Spleen (tissue), 11 donors: ENCODE data around the gene SLC38A2. TPM values are rescaled to one million over a fixed set of nuclear protein-coding genes. Genes with fewer than 3 reads are reported as not detected.

Experiments
- DNase-seq: peaks from one replicate; pipeline ENCODE4 v3.0.0-alpha.2; 2020
- H3K27ac ChIP-seq, 8 donors: fragments of 200-600 bp; sonication (generic) in 7 of 8; 1 replicate in 4 of 8; 2 replicates in 4 of 8; pipeline versions ENCODE4 v1.5.0 to v1.8.0; 2016 to 2021; ENCODE audit warnings: inconsistent platforms in 4 of 8, mild to moderate bottlenecking in 4 of 8, moderate library complexity in 1 of 8
- H3K27me3 ChIP-seq, 7 donors: fragments of 200-600 bp; sonication (generic) in 6 of 7; replicated peaks in 1 of 7; 1 replicate in 4 of 7; 2 replicates in 3 of 7; pipeline versions ENCODE4 v1.5.0 to v1.8.0; 2016 to 2021; ENCODE audit warnings: inconsistent platforms in 3 of 7, mild to moderate bottlenecking in 1 of 7
- H3K36me3 ChIP-seq, 6 donors: fragments of 200-600 bp; sonication (generic) in 5 of 6; 1 replicate in 4 of 6; 2 replicates in 2 of 6; pipeline versions ENCODE4 v1.5.0 to v1.8.0; 2016 to 2021; ENCODE audit warnings: inconsistent platforms in 2 of 6
- H3K4me1 ChIP-seq, 6 donors: fragments of 200-600 bp; sonication (generic) in 5 of 6; 1 replicate in 3 of 6; 2 replicates in 3 of 6; pipeline versions ENCODE4 v1.5.0 to v1.8.0; 2016 to 2021; ENCODE audit warnings: inconsistent platforms in 3 of 6
- H3K4me3 ChIP-seq, 8 donors: fragments of 200-600 bp; sonication (generic) in 7 of 8; 1 replicate in 4 of 8; 2 replicates in 4 of 8; pipeline versions ENCODE4 v1.5.0 to v1.8.0; 2016 to 2021; ENCODE audit warnings: inconsistent platforms in 4 of 8, mild to moderate bottlenecking in 4 of 8, moderate library complexity in 2 of 8
- H3K9me3 ChIP-seq, 8 donors: fragments of 200-600 bp; sonication (generic) in 7 of 8; 1 replicate in 4 of 8; 2 replicates in 4 of 8; pipeline versions ENCODE4 v1.5.0 to v1.8.0; 2016 to 2021; ENCODE audit warnings: inconsistent platforms in 4 of 8
- CTCF ChIP-seq, 11 experiments: fragments of 200-600 bp in 7 of 11; fragments of 450-650 bp in 4 of 11; sonication (generic) in 4 of 11; IDR thresholded peaks in 8 of 11; conservative IDR thresholded peaks in 3 of 11; 1 replicate in 7 of 11; 2 replicates in 4 of 11; pipeline versions ENCODE4 v1.4.0 to v1.8.0; 2016 to 2021; ENCODE audit warnings: antibody characterized with exemption in 11 of 11, inconsistent platforms in 4 of 11, mild to moderate bottlenecking in 1 of 11
- POLR2A ChIP-seq, 3 donors: fragments of 450-650 bp; IDR thresholded peaks; one replicate each; pipeline ENCODE4 v1.5.1; 2017; ENCODE audit warnings: antibody characterized with exemption in 3 of 3, mild to moderate bottlenecking in 1 of 3
- POLR2AphosphoS5 ChIP-seq, 3 donors: sonication (generic); formaldehyde crosslinking; IDR thresholded peaks; one replicate each; pipeline ENCODE4 v1.5.1; 2017; ENCODE audit warnings: antibody characterized with exemption in 3 of 3
- WGBS, 5 donors: extraction: QIAGEN DNeasy Blood & Tissue Kit in 3 of 5; methylation state at CpG; one replicate each; pipeline versions ENCODE4 v1.1.5 to v1.1.7; 2013 to 2018; 5-methylcytosine and 5-hydroxymethylcytosine counted together
- intact Hi-C: fragments of 100-400 bp; cut with DNase I; formaldehyde crosslinking; loops from one replicate; pipeline ENCODE4 v1.15.0; 2023; ENCODE audit warnings: low total_unique reads
- polyA plus RNA-seq, 3 donors: library from polyadenylated mRNA; stranded (reverse); fragments of 200-250 nt; gene quantifications; one replicate each; pipeline ENCODE4 v1.2.1, GENCODE V29; 2013
- total RNA-seq, 7 donors: library from RNA; depleted of rRNA in 3 of 7; stranded (reverse); fragments of >200 nt in 3 of 7; fragmentation: NEBNext Ultra II Directional in 4 of 7; extraction: Animal tissue kit (Norgen Biotek cat#: 25700) in 4 of 7; gene quantifications; one replicate each; pipeline versions ENCODE4 v1.1.0 to v1.2.1, GENCODE V29; 2016 to 2021
- donor health status: healthy with polysubstance abuse.
- donor health status: DM: no; HTN: no; CAD: no; lungs with moderate emphysema.
- donor health status: DM: no; HTN: no; CAD: no.
- donor health status: Bipolar disorder and iron deficiency.
- donor health status: healthy.
- donor health status: DM: no; HTN: no; CAD: no.
- donor health status: DM: yes; HTN: yes; CAD: no.

SLC38A2 gene
- total and polyA plus RNA-seq, 10 donors: 40.7 to 297 (median 151) TPM

GRCh38 chr12:46387670-46388069, 15.1 kb upstream of the SLC38A2 start:
- WGBS, 5 donors: 47 to 66% (median 59%) methylated on average over 6 of the region's 6 CpGs

GRCh38 chr12:46386877-46387629, 14.5 kb upstream of the SLC38A2 start:
- H3K27me3 ChIP-seq: no peaks in the 10 kb centered on the region
- no peaks in the 10 kb centered on the region for H3K9me3 ChIP-seq
- peak; percentile 82 for DNase-seq
- 11 to 15% (median 12%) methylated on average over 7 of the region's 7 CpGs for WGBS, 5 donors
- H3K36me3 ChIP-seq: no peaks in the 10 kb centered on the region
- peak overlapping the region in 3 of 8 donors; percentile 2 to 44 (median 28) for H3K4me3 ChIP-seq
- TF ChIP-seq CTCF (IDR thresholded peaks at IDR 0.05 in 8 of 11, conservative IDR thresholded peaks at IDR 0.05 in 3 of 11) (no peak), POLR2AphosphoS5 (IDR thresholded peaks at IDR 0.05) (peak in 1 of 3 donors; percentile 33)
- peak overlapping the region; percentile 49 to 100 (median 86) for H3K27ac ChIP-seq
- intact Hi-C loops: loop anchor here (10.0 kb wide), 1 partner anchor 88 kb away; no protein-coding TSS in a partner anchor
- H3K4me1 ChIP-seq: peaks cover 52 to 93% (median 77%) of the 10 kb centered on the region in 6 donors

More at GRCh38 chr12:46387670-46388069, 15.1 kb upstream of the SLC38A2 start:
- no peaks in the 10 kb centered on the region for H3K36me3 ChIP-seq
- H3K27ac ChIP-seq: peak overlapping the region; percentile 49 to 100 (median 86)
- H3K27me3 ChIP-seq: no peaks in the 10 kb centered on the region
- peaks cover 48 to 91% (median 71%) of the 10 kb centered on the region in 6 donors for H3K4me1 ChIP-seq
- intact Hi-C loops: loop anchor here (10.0 kb wide), 1 partner anchor 87 kb away; no protein-coding TSS in a partner anchor
- DNase-seq: peak; percentile 78
- no peaks in the 10 kb centered on the region for H3K9me3 ChIP-seq
- H3K4me3 ChIP-seq: peak overlapping the region in 3 of 8 donors; percentile 2 to 44 (median 28)
- peak in 2 of 3 donors; percentile 57 to 71 for TF ChIP-seq POLR2AphosphoS5 (IDR thresholded peaks at IDR 0.05)
- no peak for TF ChIP-seq POLR2A (IDR thresholded peaks at IDR 0.05)

- WGBS, 5 donors: 51 to 71% (median 54%) methylated on average over 3 of the region's 3 CpGs
- Histone ChIP-seq H3K4me3 (peak overlapping the region in 2 of 8 donors; percentile 28 to 44), H3K27ac (peak overlapping the region; percentile 49 to 100 (median 86)), H3K9me3 (no peaks in the 10 kb centered on the region), H3K4me1 (peaks cover 52 to 92% (median 79%) of the 10 kb centered on the region in 6 donors), H3K36me3 (no peaks in the 10 kb centered on the region), H3K27me3 (no peaks in the 10 kb centered on the region)
- DNase-seq: no peak
- intact Hi-C loops: loop anchor here (10.0 kb wide), 1 partner anchor 88 kb away; no protein-coding TSS in a partner anchor
- TF ChIP-seq POLR2AphosphoS5 (IDR thresholded peaks at IDR 0.05) (no peak), POLR2A (IDR thresholded peaks at IDR 0.05) (no peak), CTCF (IDR thresholded peaks at IDR 0.05 in 8 of 11, conservative IDR thresholded peaks at IDR 0.05 in 3 of 11) (no peak)
These were observed 13.8 kb upstream of the SLC38A2 start for GRCh38 chr12:46386360-46386867.

GRCh38 chr12:46385438-46385837, 12.9 kb upstream of the SLC38A2 start:
- peak overlapping the region in 7 of 8 donors; percentile 96 to 100 (median 98) for H3K27ac ChIP-seq
- WGBS, 5 donors: 67 to 87% (median 85%) methylated on average over 5 of the region's 5 CpGs
- H3K4me3 ChIP-seq: no peak overlapping the region
- no peak for DNase-seq
- no peaks in the 10 kb centered on the region for H3K9me3 ChIP-seq
- peaks cover 50 to 82% (median 73%) of the 10 kb centered on the region in 6 donors for H3K4me1 ChIP-seq
- no peaks in the 10 kb centered on the region for H3K27me3 ChIP-seq
- intact Hi-C loops: loop anchor here (10.0 kb wide), 1 partner anchor 89 kb away; no protein-coding TSS in a partner anchor
- H3K36me3 ChIP-seq: no peaks in the 10 kb centered on the region
- TF ChIP-seq POLR2AphosphoS5 (IDR thresholded peaks at IDR 0.05): no peak
- no peak for TF ChIP-seq POLR2A (IDR thresholded peaks at IDR 0.05)
